Lower leg skin (tissue), 4 donors: ENCODE results near the gene XYLT1. TPM values are rescaled to one million over a fixed set of nuclear protein-coding genes. Genes with fewer than 3 reads are reported as not detected.

Experiments
- DNase-seq, 2 donors: peaks; one replicate each; pipeline ENCODE4 v3.0.0-alpha.2; 2019; ENCODE audit warnings: low spot score in 2 of 2
- H3K4me3 ChIP-seq: fragments of 200-600 bp; sonication (generic); 2 replicates; pipeline ENCODE4 v1.5.1; 2017; ENCODE audit warnings: mild to moderate bottlenecking, low read depth; ENCODE audit not compliant: poor library complexity, severe bottlenecking
- CTCF ChIP-seq, 3 donors: fragments of 450-650 bp; IDR thresholded peaks; one replicate each; pipeline ENCODE4 v1.5.1; 2016; ENCODE audit warnings: antibody characterized with exemption in 3 of 3, mild to moderate bottlenecking in 3 of 3, moderate library complexity in 2 of 3
- POLR2A ChIP-seq, 2 donors: fragments of 450-650 bp; IDR thresholded peaks; one replicate each; pipeline ENCODE4 v1.6.1; 2016 to 2017; ENCODE audit warnings: antibody characterized with exemption in 2 of 2, mild to moderate bottlenecking in 1 of 2, moderate library complexity in 1 of 2
- WGBS, 2 donors: methylation state at CpG; one replicate each; pipeline ENCODE4 v1.1.5; 2018; 5-methylcytosine and 5-hydroxymethylcytosine counted together
- intact Hi-C: fragments of 100-400 bp; cut with DNase I; formaldehyde crosslinking; loops from one replicate; pipeline ENCODE4 v1.15.0; 2023; ENCODE audit warnings: low total_unique reads
- total RNA-seq, 4 donors: library from RNA; depleted of rRNA; stranded (reverse); fragments of >200 nt; gene quantifications; one replicate each; pipeline ENCODE4 v1.1.0, GENCODE V29; 2016

Gene XYLT1
- total RNA-seq, 4 donors from 2014 or later: 17.2 to 20.3 (median 19.7) TPM

DNA sequence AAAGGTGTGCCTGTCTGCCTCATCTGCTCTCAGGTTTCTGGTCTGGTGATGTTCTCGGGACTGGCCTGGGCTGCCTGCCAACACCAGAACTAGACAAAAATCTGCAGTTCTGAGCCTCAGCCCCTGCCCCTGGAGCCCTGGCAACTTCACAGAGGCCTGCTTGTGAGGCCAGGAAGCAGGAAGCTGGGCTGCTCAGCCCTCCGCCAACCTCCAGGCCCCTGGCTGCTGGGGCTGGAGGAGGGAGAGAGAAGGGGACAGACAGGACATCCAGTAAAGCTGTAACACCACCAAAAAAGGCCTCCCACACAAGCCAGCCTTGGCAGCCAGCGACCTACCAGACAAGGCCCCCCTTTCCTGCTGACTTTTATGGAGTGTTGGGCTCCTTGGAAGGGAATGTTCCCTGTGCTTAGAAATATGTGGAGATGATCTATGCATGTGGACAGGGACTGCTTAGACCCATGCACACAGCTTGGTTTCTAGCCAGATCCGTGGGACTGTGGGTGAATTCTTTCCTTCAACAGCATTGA is 157.6 kb downstream of the XYLT1 start:
- no peak for TF ChIP-seq POLR2A (IDR thresholded peaks at IDR 0.05)
- TF ChIP-seq CTCF (IDR thresholded peaks at IDR 0.05): no peak
- WGBS, 2 donors: 32 to 34% methylated on average over 4 of the region's 4 CpGs
- no peak overlapping the region for H3K4me3 ChIP-seq
- no peak for DNase-seq
- intact Hi-C loops: no loop called here

GRCh38 chr16:17312094-17312710 is 158.6 kb downstream of the XYLT1 start:
- 54 to 63% methylated on average over 8 of the region's 8 CpGs for WGBS, 2 donors
- no peak overlapping the region for H3K4me3 ChIP-seq
- no peak for TF ChIP-seq CTCF (IDR thresholded peaks at IDR 0.05)
- TF ChIP-seq POLR2A (IDR thresholded peaks at IDR 0.05): no peak
- DNase-seq: no peak
- intact Hi-C loops: no loop called here

GRCh38 chr16:17311333-17312093 is 159.2 kb downstream of the XYLT1 start:
- TF ChIP-seq CTCF (IDR thresholded peaks at IDR 0.05): no peak
- no peak for TF ChIP-seq POLR2A (IDR thresholded peaks at IDR 0.05)
- no peak overlapping the region for H3K4me3 ChIP-seq
- DNase-seq: no peak
- WGBS, 2 donors: 71 to 86% methylated on average over 9 of the region's 9 CpGs
- intact Hi-C loops: no loop called here

DNA sequence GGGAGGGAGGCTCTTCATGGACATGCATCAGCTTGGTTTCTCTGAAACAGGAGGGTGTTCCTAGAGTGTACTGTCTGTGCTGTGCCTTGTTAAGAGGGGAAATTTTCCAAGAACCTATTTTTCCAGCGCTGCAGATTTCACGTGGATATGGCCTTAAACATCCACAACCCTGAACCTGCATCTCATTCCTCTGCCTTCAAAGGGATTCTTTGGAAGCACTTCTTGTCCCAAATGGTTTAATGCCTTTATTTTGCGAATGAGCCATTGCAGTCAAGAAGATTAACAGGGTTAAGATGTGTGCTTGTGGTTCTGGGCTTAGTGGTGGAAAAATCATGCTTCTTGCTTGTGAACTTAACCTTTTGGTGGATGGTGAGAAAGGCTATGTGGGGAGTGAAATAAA is 161.2 kb downstream of the XYLT1 start:
- no peak for DNase-seq
- TF ChIP-seq POLR2A (IDR thresholded peaks at IDR 0.05): no peak
- TF ChIP-seq CTCF (IDR thresholded peaks at IDR 0.05): no peak
- no peak overlapping the region for H3K4me3 ChIP-seq
- intact Hi-C loops: no loop called here
- WGBS, 2 donors: 80 to 84% methylated on average over 3 of the region's 3 CpGs

- 98 to 100% methylated on average over 2 of the region's 2 CpGs for WGBS, 2 donors
- intact Hi-C loops: no loop called here
- TF ChIP-seq CTCF (IDR thresholded peaks at IDR 0.05) (no peak), POLR2A (IDR thresholded peaks at IDR 0.05) (no peak)
Observed at GRCh38 chr16:17308186-17308585, 162.6 kb downstream of the XYLT1 start.

More at GRCh38 chr16:17308186-17308585, 162.6 kb downstream of the XYLT1 start:
- no peak overlapping the region for H3K4me3 ChIP-seq
- DNase-seq: no peak
